Neural crest cell (in vitro differentiated cells): ENCODE results near the gene BEAN1. TPM values are rescaled to one million over a fixed set of nuclear protein-coding genes. Genes with fewer than 3 reads are reported as not detected.

Experiments
- DNase-seq: peaks from one replicate; pipeline ENCODE4 v3.0.0; 2021; ENCODE audit warnings: low read depth, mixed read lengths, low spot score
- H3K27ac Mint-ChIP-seq: one replicate; pipeline ENCODE4 v1.8.0; 2021; ENCODE audit warnings: mild to moderate bottlenecking, mixed read lengths; ENCODE audit not compliant: unreplicated experiment
- H3K27me3 Mint-ChIP-seq: 2 replicates; pipeline ENCODE4 v1.8.0; 2021; ENCODE audit warnings: low read depth, mild to moderate bottlenecking, mixed read lengths
- H3K36me3 Mint-ChIP-seq: 2 replicates; pipeline ENCODE4 v1.8.0; 2021; ENCODE audit warnings: low read depth, mild to moderate bottlenecking, mixed read lengths
- H3K4me1 Mint-ChIP-seq: 2 replicates; pipeline ENCODE4 v1.8.0; 2021; ENCODE audit warnings: mixed read lengths
- H3K4me3 Mint-ChIP-seq: one replicate; pipeline ENCODE4 v1.8.0; 2021; ENCODE audit warnings: mild to moderate bottlenecking, mixed read lengths
- H3K9me3 Mint-ChIP-seq: 2 replicates; pipeline ENCODE4 v1.8.0; 2021; ENCODE audit warnings: mixed read lengths
- CTCF ChIP-seq: fragments of 200-600 bp; sonication (generic); conservative IDR thresholded peaks from 2 replicates; pipeline ENCODE4 v1.5.0; 2021; ENCODE audit warnings: antibody characterized with exemption, mild to moderate bottlenecking
- total RNA-seq: library from RNA; stranded (reverse); gene quantifications from 2 replicates; pipeline ENCODE4 v1.2.1, GENCODE V29; 2021

Gene BEAN1
- total RNA-seq, 1 donor from 2014 or later, result 1.5 TPM

GRCh38 chr16:66468321-66468965 lies 41.3 kb downstream of the BEAN1 start:
- peaks cover 8% of the 10 kb centered on the region for H3K27me3 Mint-ChIP-seq
- H3K27ac Mint-ChIP-seq, result no peak overlapping the region
- no peaks in the 10 kb centered on the region for H3K36me3 Mint-ChIP-seq

GRCh38 chr16:66469291-66469946 lies 42.3 kb downstream of the BEAN1 start:
- H3K27ac Mint-ChIP-seq, result no peak overlapping the region
- DNase-seq, result no peak
- H3K9me3 Mint-ChIP-seq, result peaks cover 3% of the 10 kb centered on the region
- no peak for TF ChIP-seq CTCF
- no peak overlapping the region for H3K4me3 Mint-ChIP-seq
- H3K27me3 Mint-ChIP-seq, result peaks cover 5% of the 10 kb centered on the region
- no peaks in the 10 kb centered on the region for H3K4me1 Mint-ChIP-seq
- H3K36me3 Mint-ChIP-seq, result no peaks in the 10 kb centered on the region

More at GRCh38 chr16:66468321-66468965, 41.3 kb downstream of the BEAN1 start:
- no peak for TF ChIP-seq CTCF
- Mint-ChIP-seq H3K9me3 (peaks cover 3% of the 10 kb centered on the region), H3K4me1 (no peaks in the 10 kb centered on the region), H3K4me3 (no peak overlapping the region)
- DNase-seq, result no peak

- Mint-ChIP-seq H3K27ac (no peak overlapping the region), H3K36me3 (no peaks in the 10 kb centered on the region), H3K4me3 (no peak overlapping the region), H3K9me3 (peaks cover 3% of the 10 kb centered on the region), H3K4me1 (no peaks in the 10 kb centered on the region), H3K27me3 (peaks cover 7% of the 10 kb centered on the region)
- DNase-seq, result no peak
- TF ChIP-seq CTCF, result no peak
These were observed 43.0 kb downstream of the BEAN1 start for GRCh38 chr16:66469947-66470546.

- no peaks in the 10 kb centered on the region for H3K4me1 Mint-ChIP-seq
- DNase-seq, result no peak
- peaks cover 3% of the 10 kb centered on the region for H3K9me3 Mint-ChIP-seq
- TF ChIP-seq CTCF, result no peak
- no peak overlapping the region for H3K4me3 Mint-ChIP-seq
- peaks cover 9% of the 10 kb centered on the region for H3K27me3 Mint-ChIP-seq
- no peaks in the 10 kb centered on the region for H3K36me3 Mint-ChIP-seq
- H3K27ac Mint-ChIP-seq, result no peak overlapping the region
These were observed 43.5 kb downstream of the BEAN1 start for GRCh38 chr16:66470556-66470955.

DNA sequence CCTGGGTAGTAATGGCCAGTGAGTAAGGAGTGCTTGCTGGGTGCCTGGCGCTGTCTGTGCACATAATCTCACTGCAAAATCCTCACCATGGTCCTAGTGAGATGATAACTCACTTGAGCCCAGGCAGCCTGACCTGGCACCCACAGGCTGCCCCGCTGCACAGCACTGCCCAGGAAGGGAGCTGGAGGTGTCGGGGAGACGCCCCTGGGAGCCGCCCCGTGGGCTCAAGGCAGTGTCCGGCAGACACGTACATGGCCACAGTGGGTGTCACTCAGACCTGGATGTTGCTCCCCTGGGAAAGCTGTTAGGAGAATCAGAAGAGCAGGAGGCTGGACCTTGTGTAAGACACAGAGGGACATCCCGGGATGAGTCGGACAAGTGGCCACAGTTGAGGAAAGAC lies 44.2 kb downstream of the BEAN1 start:
- H3K27me3 Mint-ChIP-seq, result peaks cover 10% of the 10 kb centered on the region
- no peak overlapping the region for H3K27ac Mint-ChIP-seq
- TF ChIP-seq CTCF, result no peak
- no peak for DNase-seq
- H3K9me3 Mint-ChIP-seq, result peaks cover 3% of the 10 kb centered on the region
- no peaks in the 10 kb centered on the region for H3K36me3 Mint-ChIP-seq
- no peaks in the 10 kb centered on the region for H3K4me1 Mint-ChIP-seq
- H3K4me3 Mint-ChIP-seq, result no peak overlapping the region
